Measurements from ENCODE around the gene EME1. TPM values are rescaled to one million over a fixed set of nuclear protein-coding genes. Genes with fewer than 3 reads are reported as not detected.

The EME1 gene
- total RNA-seq, 2 donors from 2014 or later, result 14.1 to 26.8 TPM

GRCh38 chr17:50361561-50362480 lies 11.2 kb upstream of the EME1 start:
- WGBS, 2 experiments (ENCODE audit: insufficient coverage in 1 of 2, insufficient read length in 1 of 2), result 35 to 46% methylated on average over 6 to 11 of the region's 11 CpGs
- TF ChIP-seq, protein P1, sequence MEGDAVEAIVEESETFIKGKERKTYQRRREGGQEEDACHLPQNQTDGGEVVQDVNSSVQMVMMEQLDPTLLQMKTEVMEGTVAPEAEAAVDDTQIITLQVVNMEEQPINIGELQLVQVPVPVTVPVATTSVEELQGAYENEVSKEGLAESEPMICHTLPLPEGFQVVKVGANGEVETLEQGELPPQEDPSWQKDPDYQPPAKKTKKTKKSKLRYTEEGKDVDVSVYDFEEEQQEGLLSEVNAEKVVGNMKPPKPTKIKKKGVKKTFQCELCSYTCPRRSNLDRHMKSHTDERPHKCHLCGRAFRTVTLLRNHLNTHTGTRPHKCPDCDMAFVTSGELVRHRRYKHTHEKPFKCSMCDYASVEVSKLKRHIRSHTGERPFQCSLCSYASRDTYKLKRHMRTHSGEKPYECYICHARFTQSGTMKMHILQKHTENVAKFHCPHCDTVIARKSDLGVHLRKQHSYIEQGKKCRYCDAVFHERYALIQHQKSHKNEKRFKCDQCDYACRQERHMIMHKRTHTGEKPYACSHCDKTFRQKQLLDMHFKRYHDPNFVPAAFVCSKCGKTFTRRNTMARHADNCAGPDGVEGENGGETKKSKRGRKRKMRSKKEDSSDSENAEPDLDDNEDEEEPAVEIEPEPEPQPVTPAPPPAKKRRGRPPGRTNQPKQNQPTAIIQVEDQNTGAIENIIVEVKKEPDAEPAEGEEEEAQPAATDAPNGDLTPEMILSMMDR (conservative IDR thresholded peaks at IDR 0.05), result peak; percentile 87
- Mint-ChIP-seq H3K36me3 (ENCODE audit: low read depth) (peaks cover 31% of the 10 kb centered on the region), H3K9me3 (no peaks in the 10 kb centered on the region), H3K4me3 (no peak overlapping the region), H3K4me1 (peaks cover 23% of the 10 kb centered on the region), H3K27me3 (ENCODE audit: insufficient read depth) (no peaks in the 10 kb centered on the region), H3K27ac (peak overlapping the region; percentile 56)
- H3K9ac ChIP-seq (ENCODE audit: extremely low read depth, low read length, poor library complexity, severe bottlenecking), result no peak overlapping the region
- H3K9me3 ChIP-seq (ENCODE audit: control insufficient read depth, low read length), result no peaks in the 10 kb centered on the region
- peak; percentile 91 for DNase-seq
- H3K27me3 ChIP-seq (ENCODE audit: control insufficient read depth, insufficient read depth, low read length, poor library complexity, severe bottlenecking), result no peaks in the 10 kb centered on the region
- H3K27ac ChIP-seq (ENCODE audit: low read depth, low read length), result no peak overlapping the region
- no peak overlapping the region for H3K4me3 ChIP-seq (ENCODE audit: low read length)
- peaks cover 44% of the 10 kb centered on the region for H3K36me3 ChIP-seq (ENCODE audit: control insufficient read depth, insufficient read depth, low read length)
- peaks cover 16% of the 10 kb centered on the region for H3K4me1 ChIP-seq (ENCODE audit: control insufficient read depth, insufficient read depth, low read length)

DNA sequence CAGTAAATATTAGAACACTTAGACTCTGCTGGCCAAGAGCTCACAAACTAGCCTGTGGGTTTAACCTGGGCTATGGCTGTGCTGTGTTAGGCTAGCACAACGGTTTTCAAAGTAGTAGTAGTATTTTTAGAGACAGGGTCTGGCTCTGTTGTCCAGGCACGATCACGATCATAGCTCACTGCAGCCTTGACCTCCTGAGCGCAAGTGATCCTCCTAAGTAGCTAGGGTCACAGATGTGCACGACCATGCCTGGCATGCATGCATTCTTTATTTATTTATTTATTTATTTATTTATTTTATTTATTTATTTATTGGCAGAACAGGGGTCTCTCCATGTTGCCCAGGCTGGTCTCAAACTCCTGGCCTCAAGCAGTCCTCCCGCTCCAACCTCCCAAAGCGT lies 10.4 kb upstream of the EME1 start:
- Mint-ChIP-seq H3K9me3 (no peaks in the 10 kb centered on the region), H3K27me3 (ENCODE audit: insufficient read depth) (no peaks in the 10 kb centered on the region), H3K4me1 (peaks cover 23% of the 10 kb centered on the region), H3K36me3 (ENCODE audit: low read depth) (peaks cover 28% of the 10 kb centered on the region), H3K4me3 (no peak overlapping the region), H3K27ac (peak overlapping the region; percentile 36)
- Histone ChIP-seq H3K9ac (ENCODE audit: extremely low read depth, low read length, poor library complexity, severe bottlenecking) (no peak overlapping the region), H3K9me3 (ENCODE audit: control insufficient read depth, low read length) (no peaks in the 10 kb centered on the region), H3K36me3 (ENCODE audit: control insufficient read depth, insufficient read depth, low read length) (peaks cover 45% of the 10 kb centered on the region), H3K27me3 (ENCODE audit: control insufficient read depth, insufficient read depth, low read length, poor library complexity, severe bottlenecking) (no peaks in the 10 kb centered on the region), H3K27ac (ENCODE audit: low read depth, low read length) (no peak overlapping the region), H3K4me1 (ENCODE audit: control insufficient read depth, insufficient read depth, low read length) (peaks cover 16% of the 10 kb centered on the region), H3K4me3 (ENCODE audit: low read length) (no peak overlapping the region)
- 88 to 94% methylated on average over 6 of the region's 7 CpGs for WGBS, 2 experiments (ENCODE audit: insufficient coverage in 1 of 2, insufficient read length in 1 of 2)
- TF ChIP-seq, protein P1 (conservative IDR thresholded peaks at IDR 0.05), result no peak
- DNase-seq, result peak; percentile 36

GRCh38 chr17:50363217-50364060 lies 9.6 kb upstream of the EME1 start:
- Histone ChIP-seq H3K36me3 (ENCODE audit: control insufficient read depth, insufficient read depth, low read length) (peaks cover 45% of the 10 kb centered on the region), H3K4me3 (ENCODE audit: low read length) (no peak overlapping the region), H3K9ac (ENCODE audit: extremely low read depth, low read length, poor library complexity, severe bottlenecking) (no peak overlapping the region), H3K4me1 (ENCODE audit: control insufficient read depth, insufficient read depth, low read length) (peaks cover 16% of the 10 kb centered on the region), H3K9me3 (ENCODE audit: control insufficient read depth, low read length) (no peaks in the 10 kb centered on the region), H3K27ac (ENCODE audit: low read depth, low read length) (peak overlapping the region; percentile 83), H3K27me3 (ENCODE audit: control insufficient read depth, insufficient read depth, low read length, poor library complexity, severe bottlenecking) (no peaks in the 10 kb centered on the region)
- 31 to 44% methylated on average over 5 to 8 of the region's 8 CpGs for WGBS, 2 experiments (ENCODE audit: insufficient coverage in 1 of 2, insufficient read length in 1 of 2)
- H3K27ac Mint-ChIP-seq, result peak overlapping the region; percentile 88
- no peaks in the 10 kb centered on the region for H3K9me3 Mint-ChIP-seq
- peaks cover 28% of the 10 kb centered on the region for H3K36me3 Mint-ChIP-seq (ENCODE audit: low read depth)
- no peaks in the 10 kb centered on the region for H3K27me3 Mint-ChIP-seq (ENCODE audit: insufficient read depth)
- no peak overlapping the region for H3K4me3 Mint-ChIP-seq
- TF ChIP-seq, protein P1 (conservative IDR thresholded peaks at IDR 0.05), result peak; percentile 38
- peaks cover 23% of the 10 kb centered on the region for H3K4me1 Mint-ChIP-seq
- peak; percentile 98 for DNase-seq
